Measurements from ENCODE around the gene ZCCHC7. TPM values are rescaled to one million over a fixed set of nuclear protein-coding genes. Genes with fewer than 3 reads are reported as not detected.
A peak's percentile ranks its signal among the peaks of the same experiment; 100 is the strongest.

ZCCHC7 gene
- polyA plus RNA-seq, 4 donors, result 4.9 to 15.0 (median 7.9) TPM

- H3K9me3 ChIP-seq (ENCODE audit: control insufficient read depth in 2 of 2, insufficient read depth in 1 of 2, low read depth in 1 of 2, low read length in 1 of 2), result peaks cover 0 to 4% of the 10 kb centered on the region in 2 donors
- H3K27me3 ChIP-seq (ENCODE audit: control insufficient read depth in 3 of 3, insufficient read depth in 3 of 3, low read length in 3 of 3), result no peaks in the 10 kb centered on the region
- DNase-seq, result no peak
- no peak overlapping the region for H3K27ac ChIP-seq (ENCODE audit: low read depth in 1 of 3, low read length in 2 of 3)
- FAIRE-seq, result no peak
- no peaks in the 10 kb centered on the region for H3K36me3 ChIP-seq (ENCODE audit: control insufficient read depth in 3 of 3, insufficient read depth in 2 of 3, low read depth in 1 of 3, low read length in 3 of 3)
- H3K4me3 ChIP-seq (ENCODE audit: low read depth in 1 of 3, low read length in 3 of 3), result no peak overlapping the region
- H3K4me1 ChIP-seq (ENCODE audit: control insufficient read depth in 3 of 3, insufficient read depth in 2 of 3, low read depth in 1 of 3, low read length in 2 of 3), result no peaks in the 10 kb centered on the region
- 68 to 74% (median 70%) methylated on average over 13 of the region's 13 CpGs for whole genome bisulfite sequencing, 3 donors
Measured at GRCh38 chr9:37377688-37378612, 257.6 kb downstream of the ZCCHC7 start.

- H3K27me3 ChIP-seq (ENCODE audit: control insufficient read depth in 3 of 3, insufficient read depth in 3 of 3, low read length in 3 of 3), result no peaks in the 10 kb centered on the region
- DNase-seq (no peak), FAIRE-seq (no peak)
- H3K9me3 ChIP-seq (ENCODE audit: control insufficient read depth in 2 of 2, insufficient read depth in 1 of 2, low read depth in 1 of 2, low read length in 1 of 2), result peaks cover 0 to 4% of the 10 kb centered on the region in 2 donors
- H3K36me3 ChIP-seq (ENCODE audit: control insufficient read depth in 3 of 3, insufficient read depth in 2 of 3, low read depth in 1 of 3, low read length in 3 of 3), result no peaks in the 10 kb centered on the region
- H3K4me1 ChIP-seq (ENCODE audit: control insufficient read depth in 3 of 3, insufficient read depth in 2 of 3, low read depth in 1 of 3, low read length in 2 of 3), result no peaks in the 10 kb centered on the region
- H3K27ac ChIP-seq (ENCODE audit: low read depth in 1 of 3, low read length in 2 of 3), result no peak overlapping the region
- H3K4me3 ChIP-seq (ENCODE audit: low read depth in 1 of 3, low read length in 3 of 3), result no peak overlapping the region
- WGBS, 3 donors, result 84 to 94% (median 88%) methylated on average over 19 of the region's 19 CpGs
Measured at GRCh38 chr9:37378613-37379004, 258.2 kb downstream of the ZCCHC7 start.

GRCh38 chr9:37379835-37380234 lies 259.5 kb downstream of the ZCCHC7 start:
- H3K27ac ChIP-seq (ENCODE audit: low read depth in 1 of 3, low read length in 2 of 3), result no peak overlapping the region
- H3K36me3 ChIP-seq (ENCODE audit: control insufficient read depth in 3 of 3, insufficient read depth in 2 of 3, low read depth in 1 of 3, low read length in 3 of 3), result no peaks in the 10 kb centered on the region
- no peak for DNase-seq
- no peaks in the 10 kb centered on the region for H3K27me3 ChIP-seq (ENCODE audit: control insufficient read depth in 3 of 3, insufficient read depth in 3 of 3, low read length in 3 of 3)
- peaks cover 0 to 4% of the 10 kb centered on the region in 2 donors for H3K9me3 ChIP-seq (ENCODE audit: control insufficient read depth in 2 of 2, insufficient read depth in 1 of 2, low read depth in 1 of 2, low read length in 1 of 2)
- H3K4me3 ChIP-seq (ENCODE audit: low read depth in 1 of 3, low read length in 3 of 3), result no peak overlapping the region
- WGBS, 3 donors, result 62 to 91% (median 88%) methylated on average over 2 of the region's 2 CpGs
- no peaks in the 10 kb centered on the region for H3K4me1 ChIP-seq (ENCODE audit: control insufficient read depth in 3 of 3, insufficient read depth in 2 of 3, low read depth in 1 of 3, low read length in 2 of 3)
- no peak for FAIRE-seq

- Histone ChIP-seq H3K27me3 (ENCODE audit: control insufficient read depth in 3 of 3, insufficient read depth in 3 of 3, low read length in 3 of 3) (no peaks in the 10 kb centered on the region), H3K9me3 (ENCODE audit: control insufficient read depth in 2 of 2, insufficient read depth in 1 of 2, low read depth in 1 of 2, low read length in 1 of 2) (peaks cover 0 to 4% of the 10 kb centered on the region in 2 donors), H3K4me3 (ENCODE audit: low read depth in 1 of 3, low read length in 3 of 3) (no peak overlapping the region), H3K27ac (ENCODE audit: low read depth in 1 of 3, low read length in 2 of 3) (no peak overlapping the region), H3K4me1 (ENCODE audit: control insufficient read depth in 3 of 3, insufficient read depth in 2 of 3, low read depth in 1 of 3, low read length in 2 of 3) (no peaks in the 10 kb centered on the region), H3K36me3 (ENCODE audit: control insufficient read depth in 3 of 3, insufficient read depth in 2 of 3, low read depth in 1 of 3, low read length in 3 of 3) (no peaks in the 10 kb centered on the region)
- DNase-seq (no peak), FAIRE-seq (no peak)
- WGBS, 3 donors, result 82 to 95% (median 94%) methylated on average over 9 of the region's 9 CpGs
Measured at GRCh38 chr9:37380570-37380969, 260.2 kb downstream of the ZCCHC7 start.

- Histone ChIP-seq H3K4me3 (ENCODE audit: low read depth in 1 of 3, low read length in 3 of 3) (no peak overlapping the region), H3K36me3 (ENCODE audit: control insufficient read depth in 3 of 3, insufficient read depth in 2 of 3, low read depth in 1 of 3, low read length in 3 of 3) (no peaks in the 10 kb centered on the region), H3K4me1 (ENCODE audit: control insufficient read depth in 3 of 3, insufficient read depth in 2 of 3, low read depth in 1 of 3, low read length in 2 of 3) (no peaks in the 10 kb centered on the region), H3K27me3 (ENCODE audit: control insufficient read depth in 3 of 3, insufficient read depth in 3 of 3, low read length in 3 of 3) (no peaks in the 10 kb centered on the region), H3K27ac (ENCODE audit: low read depth in 1 of 3, low read length in 2 of 3) (no peak overlapping the region), H3K9me3 (ENCODE audit: control insufficient read depth in 2 of 2, insufficient read depth in 1 of 2, low read depth in 1 of 2, low read length in 1 of 2) (peaks cover 0 to 4% of the 10 kb centered on the region in 2 donors)
- 55 to 79% (median 71%) methylated on average over 11 of the region's 11 CpGs for WGBS, 3 donors
- FAIRE-seq (no peak), DNase-seq (peak in 1 of 2 donors; percentile 73)
Measured at GRCh38 chr9:37381094-37381741, 260.8 kb downstream of the ZCCHC7 start.

GRCh38 chr9:37382161-37382981 lies 262.0 kb downstream of the ZCCHC7 start:
- Histone ChIP-seq H3K27ac (ENCODE audit: low read depth in 1 of 3, low read length in 2 of 3) (no peak overlapping the region), H3K36me3 (ENCODE audit: control insufficient read depth in 3 of 3, insufficient read depth in 2 of 3, low read depth in 1 of 3, low read length in 3 of 3) (no peaks in the 10 kb centered on the region), H3K9me3 (ENCODE audit: control insufficient read depth in 2 of 2, insufficient read depth in 1 of 2, low read depth in 1 of 2, low read length in 1 of 2) (peaks cover 0 to 4% of the 10 kb centered on the region in 2 donors), H3K4me1 (ENCODE audit: control insufficient read depth in 3 of 3, insufficient read depth in 2 of 3, low read depth in 1 of 3, low read length in 2 of 3) (no peaks in the 10 kb centered on the region), H3K27me3 (ENCODE audit: control insufficient read depth in 3 of 3, insufficient read depth in 3 of 3, low read length in 3 of 3) (no peaks in the 10 kb centered on the region), H3K4me3 (ENCODE audit: low read depth in 1 of 3, low read length in 3 of 3) (no peak overlapping the region)
- DNase-seq (no peak), FAIRE-seq (no peak)
- 76 to 88% (median 86%) methylated on average over 14 of the region's 14 CpGs for WGBS, 3 donors

- WGBS, 3 donors, result 66 to 74% (median 70%) methylated on average over 5 of the region's 5 CpGs
Measured at GRCh38 chr9:37382982-37383357, 262.6 kb downstream of the ZCCHC7 start.

GRCh38 chr9:37383393-37383792 lies 263.0 kb downstream of the ZCCHC7 start:
- no peak for DNase-seq
- FAIRE-seq, result no peak
- no peak overlapping the region for H3K4me3 ChIP-seq (ENCODE audit: low read depth in 1 of 3, low read length in 3 of 3)
- WGBS, 3 donors, result 80 to 92% (median 90%) methylated on average over 6 of the region's 6 CpGs
- H3K9me3 ChIP-seq (ENCODE audit: control insufficient read depth in 2 of 2, insufficient read depth in 1 of 2, low read depth in 1 of 2, low read length in 1 of 2), result peaks cover 0 to 4% of the 10 kb centered on the region in 2 donors
- H3K36me3 ChIP-seq (ENCODE audit: control insufficient read depth in 3 of 3, insufficient read depth in 2 of 3, low read depth in 1 of 3, low read length in 3 of 3), result no peaks in the 10 kb centered on the region
- no peak overlapping the region for H3K27ac ChIP-seq (ENCODE audit: low read depth in 1 of 3, low read length in 2 of 3)
- no peaks in the 10 kb centered on the region for H3K4me1 ChIP-seq (ENCODE audit: control insufficient read depth in 3 of 3, insufficient read depth in 2 of 3, low read depth in 1 of 3, low read length in 2 of 3)
- H3K27me3 ChIP-seq (ENCODE audit: control insufficient read depth in 3 of 3, insufficient read depth in 3 of 3, low read length in 3 of 3), result no peaks in the 10 kb centered on the region

More at GRCh38 chr9:37382982-37383357, 262.6 kb downstream of the ZCCHC7 start:
- FAIRE-seq (no peak), DNase-seq (no peak)
- no peaks in the 10 kb centered on the region for H3K36me3 ChIP-seq (ENCODE audit: control insufficient read depth in 3 of 3, insufficient read depth in 2 of 3, low read depth in 1 of 3, low read length in 3 of 3)
- no peak overlapping the region for H3K27ac ChIP-seq (ENCODE audit: low read depth in 1 of 3, low read length in 2 of 3)
- peaks cover 0 to 4% of the 10 kb centered on the region in 2 donors for H3K9me3 ChIP-seq (ENCODE audit: control insufficient read depth in 2 of 2, insufficient read depth in 1 of 2, low read depth in 1 of 2, low read length in 1 of 2)
- no peak overlapping the region for H3K4me3 ChIP-seq (ENCODE audit: low read depth in 1 of 3, low read length in 3 of 3)
- H3K27me3 ChIP-seq (ENCODE audit: control insufficient read depth in 3 of 3, insufficient read depth in 3 of 3, low read length in 3 of 3), result no peaks in the 10 kb centered on the region
- H3K4me1 ChIP-seq (ENCODE audit: control insufficient read depth in 3 of 3, insufficient read depth in 2 of 3, low read depth in 1 of 3, low read length in 2 of 3), result no peaks in the 10 kb centered on the region
